Peyer's patch (tissue), 4 donors: ENCODE results near the gene SELENOT.

Experiments
- CTCF ChIP-seq, 6 experiments: fragments of 450-650 bp in 4 of 6; fragments of 200-600 bp in 2 of 6; sonication (generic) in 1 of 6; IDR thresholded peaks; one replicate each; pipeline ENCODE4 v1.5.1; 2017 to 2019; ENCODE audit warnings: antibody characterized with exemption in 6 of 6, mild to moderate bottlenecking in 3 of 6, moderate library complexity in 1 of 6
- POLR2A ChIP-seq, 2 donors: fragments of 450-650 bp; IDR thresholded peaks; one replicate each; pipeline ENCODE4 v1.5.1; 2017; ENCODE audit warnings: antibody characterized with exemption in 2 of 2, mild to moderate bottlenecking in 2 of 2, moderate library complexity in 2 of 2

GRCh38 chr3:150675587-150675986 is 72.5 kb downstream of the SELENOT start:
- TF ChIP-seq POLR2A (IDR thresholded peaks at IDR 0.05): no peak
- no peak for TF ChIP-seq CTCF (IDR thresholded peaks at IDR 0.05)
